Ascending aorta (tissue), 2 donors: ENCODE results near the gene UTF1. TPM values are rescaled to one million over a fixed set of nuclear protein-coding genes. Genes with fewer than 3 reads are reported as not detected.
"Not testable (repeated sequence)": the region's sequence is repeated elsewhere in the genome, so short reads cannot be mapped to it uniquely, and the experiment has no call there.

ENCODE experiments used
- DNase-seq, 2 donors: peaks; one replicate each; pipeline ENCODE4 v3.0.0-alpha.2; 2019; ENCODE audit warnings: low spot score in 2 of 2
- H3K27ac ChIP-seq, 2 donors: fragments of 200-600 bp; sonication (generic); one replicate each; pipeline ENCODE4 v1.5.1; 2016 to 2017; ENCODE audit warnings: mild to moderate bottlenecking in 1 of 2
- H3K27me3 ChIP-seq: fragments of 200-600 bp; sonication (generic); one replicate; pipeline ENCODE4 v1.5.1; 2017
- H3K36me3 ChIP-seq, 2 donors: fragments of 200-600 bp; sonication (generic); one replicate each; pipeline ENCODE4 v1.5.1; 2016
- H3K4me1 ChIP-seq, 2 donors: fragments of 200-600 bp; sonication (generic); one replicate each; pipeline ENCODE4 v1.5.1; 2016 to 2017; ENCODE audit warnings: mild to moderate bottlenecking in 1 of 2
- H3K4me3 ChIP-seq, 2 donors: fragments of 200-600 bp; sonication (generic); one replicate each; pipeline ENCODE4 v1.5.1; 2016 to 2017; ENCODE audit warnings: mild to moderate bottlenecking in 1 of 2
- H3K9me3 ChIP-seq, 2 donors: fragments of 200-600 bp; sonication (generic); one replicate each; pipeline ENCODE4 v1.5.1; 2016
- intact Hi-C: fragments of 100-400 bp; cut with DNase I; formaldehyde crosslinking; loops from one replicate; pipeline ENCODE4 v1.15.1; 2023
- total RNA-seq: library from RNA; depleted of rRNA; stranded (reverse); fragments of >200 nt; gene quantifications from one replicate; pipeline ENCODE4 v1.1.0, GENCODE V29; 2016
- TF ChIP-seq, protein P1 (sequence below), 3 experiments: fragments of 200-600 bp in 2 of 3; fragments of 450-650 bp in 1 of 3; sonication (generic) in 2 of 3; IDR thresholded peaks; one replicate each; pipeline ENCODE4 v1.5.1; 2016 to 2019; ENCODE audit warnings: antibody characterized with exemption in 3 of 3, mild to moderate bottlenecking in 1 of 3, moderate library complexity in 1 of 3

The UTF1 gene
- total RNA-seq, 1 donor from 2014 or later, result not detected

- intact Hi-C loops, result loop anchor here (5.0 kb wide), 2 partner anchors 113 to 128 kb away; partner anchors contain the start of genes MTG1 and PAOX
- peaks cover 0 to 11% of the 10 kb centered on the region in 2 donors for H3K4me1 ChIP-seq
- H3K4me3 ChIP-seq, result no peak overlapping the region
- H3K27ac ChIP-seq, result no peak overlapping the region
- no peaks in the 10 kb centered on the region for H3K27me3 ChIP-seq
- TF ChIP-seq, protein P1, sequence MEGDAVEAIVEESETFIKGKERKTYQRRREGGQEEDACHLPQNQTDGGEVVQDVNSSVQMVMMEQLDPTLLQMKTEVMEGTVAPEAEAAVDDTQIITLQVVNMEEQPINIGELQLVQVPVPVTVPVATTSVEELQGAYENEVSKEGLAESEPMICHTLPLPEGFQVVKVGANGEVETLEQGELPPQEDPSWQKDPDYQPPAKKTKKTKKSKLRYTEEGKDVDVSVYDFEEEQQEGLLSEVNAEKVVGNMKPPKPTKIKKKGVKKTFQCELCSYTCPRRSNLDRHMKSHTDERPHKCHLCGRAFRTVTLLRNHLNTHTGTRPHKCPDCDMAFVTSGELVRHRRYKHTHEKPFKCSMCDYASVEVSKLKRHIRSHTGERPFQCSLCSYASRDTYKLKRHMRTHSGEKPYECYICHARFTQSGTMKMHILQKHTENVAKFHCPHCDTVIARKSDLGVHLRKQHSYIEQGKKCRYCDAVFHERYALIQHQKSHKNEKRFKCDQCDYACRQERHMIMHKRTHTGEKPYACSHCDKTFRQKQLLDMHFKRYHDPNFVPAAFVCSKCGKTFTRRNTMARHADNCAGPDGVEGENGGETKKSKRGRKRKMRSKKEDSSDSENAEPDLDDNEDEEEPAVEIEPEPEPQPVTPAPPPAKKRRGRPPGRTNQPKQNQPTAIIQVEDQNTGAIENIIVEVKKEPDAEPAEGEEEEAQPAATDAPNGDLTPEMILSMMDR (IDR thresholded peaks at IDR 0.05), result no peak
- no peaks in the 10 kb centered on the region for H3K36me3 ChIP-seq
- H3K9me3 ChIP-seq, result no peaks in the 10 kb centered on the region
- no peak for DNase-seq
Measured at GRCh38 chr10:133264461-133264860, 34.4 kb downstream of the UTF1 start.

GRCh38 chr10:133265052-133265451 lies 35.0 kb downstream of the UTF1 start:
- H3K36me3 ChIP-seq, intact Hi-C loops, H3K4me3 ChIP-seq, H3K4me1 ChIP-seq, H3K27me3 ChIP-seq, H3K27ac ChIP-seq, H3K9me3 ChIP-seq, DNase-seq: not testable (repeated sequence)

DNA sequence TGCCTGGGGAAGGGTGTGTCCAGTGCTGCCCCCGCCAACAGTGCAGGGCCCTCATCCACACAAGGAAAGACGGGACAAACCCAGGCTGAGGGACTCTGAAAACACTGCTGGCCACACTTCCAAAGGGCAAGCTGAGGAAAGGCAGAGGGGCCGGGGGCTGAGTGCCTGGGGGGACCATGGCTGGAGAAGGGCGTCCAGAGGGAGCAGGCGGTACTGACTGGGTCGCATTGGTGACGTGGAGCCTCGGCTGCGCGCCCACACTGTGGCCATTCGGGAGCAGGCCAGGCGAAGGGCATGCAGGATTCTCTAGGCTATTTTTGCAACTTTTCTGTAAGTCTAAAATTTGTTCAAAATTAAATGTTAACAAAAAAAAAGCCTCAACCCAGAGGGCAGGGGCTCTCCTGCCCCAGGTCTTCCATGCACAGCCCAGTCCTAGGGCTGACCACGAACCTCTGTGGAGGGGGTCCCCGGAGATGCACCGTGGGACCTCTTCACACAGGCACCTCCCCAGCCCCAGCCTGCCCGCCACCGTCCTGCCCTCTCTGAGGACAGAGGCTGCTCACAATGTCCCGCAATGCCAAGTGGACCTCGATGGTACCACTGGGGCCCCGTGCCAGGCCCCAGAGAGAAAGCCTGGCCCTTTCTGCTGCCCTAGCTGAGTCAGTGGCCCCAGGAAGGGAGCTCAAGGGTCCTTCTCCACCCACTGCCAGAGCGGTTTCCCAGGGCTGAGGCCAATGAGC lies 36.2 kb downstream of the UTF1 start:
- H3K27me3 ChIP-seq, result no peaks in the 10 kb centered on the region
- H3K4me1 ChIP-seq, result peaks cover 0 to 6% of the 10 kb centered on the region in 2 donors
- H3K36me3 ChIP-seq, result peaks cover 0 to 13% of the 10 kb centered on the region in 2 donors
- H3K27ac ChIP-seq, result no peak overlapping the region
- H3K9me3 ChIP-seq, result no peaks in the 10 kb centered on the region
- TF ChIP-seq, protein P1 (IDR thresholded peaks at IDR 0.05), result no peak
- H3K4me3 ChIP-seq, result no peak overlapping the region
- intact Hi-C loops, result no loop called here
- no peak for DNase-seq

DNA sequence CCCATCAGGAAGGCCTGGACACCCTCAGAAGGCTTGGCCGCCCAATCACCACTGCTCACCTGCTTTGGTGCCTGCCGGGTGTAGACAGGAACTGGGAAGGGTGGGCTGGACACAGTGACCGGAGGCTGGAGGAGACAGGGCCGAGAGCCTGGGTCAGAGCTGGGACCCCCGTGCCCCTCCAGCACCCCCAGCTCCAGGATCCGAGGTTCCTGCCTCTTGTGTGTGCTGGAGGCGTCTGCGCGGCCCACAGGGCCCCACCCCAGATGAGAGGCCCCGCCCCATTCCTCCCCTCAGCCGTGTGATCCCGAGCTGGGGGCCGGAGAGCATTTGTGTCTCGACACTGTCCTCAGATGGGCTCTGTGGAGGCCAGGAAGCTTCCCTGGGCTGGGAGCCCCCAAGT lies 37.3 kb downstream of the UTF1 start:
- DNase-seq, result no peak
- TF ChIP-seq, protein P1 (IDR thresholded peaks at IDR 0.05), result no peak
- no peak overlapping the region for H3K27ac ChIP-seq
- intact Hi-C loops, result no loop called here
- H3K4me1 ChIP-seq, result peaks cover 0 to 5% of the 10 kb centered on the region in 2 donors
- no peaks in the 10 kb centered on the region for H3K27me3 ChIP-seq
- H3K4me3 ChIP-seq, result no peak overlapping the region
- H3K36me3 ChIP-seq, result peaks cover 0 to 15% of the 10 kb centered on the region in 2 donors
- H3K9me3 ChIP-seq, result no peaks in the 10 kb centered on the region

DNA sequence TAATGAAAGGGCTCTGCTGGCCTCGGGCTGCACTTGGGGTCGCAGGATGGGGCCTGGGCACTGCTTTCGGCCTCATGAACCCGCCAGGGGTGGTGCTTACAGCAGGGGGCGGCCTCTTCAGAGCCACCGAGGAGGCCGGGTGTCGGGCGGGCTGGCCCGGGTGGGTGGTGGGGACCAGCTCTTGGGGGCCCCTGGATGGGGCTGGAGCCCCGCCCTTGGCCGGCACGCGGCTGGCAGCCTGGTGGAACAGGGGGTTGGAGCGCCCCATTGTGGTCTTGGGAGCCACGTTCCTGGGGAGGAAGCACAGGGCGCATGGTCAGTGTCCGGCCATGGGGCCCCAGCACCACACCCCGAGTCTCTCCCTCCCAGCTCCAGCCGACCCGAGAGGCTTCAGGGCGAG lies 37.8 kb downstream of the UTF1 start:
- Histone ChIP-seq H3K36me3 (peaks cover 0 to 15% of the 10 kb centered on the region in 2 donors), H3K27ac (no peak overlapping the region), H3K4me1 (peaks cover 0 to under 1% of the 10 kb centered on the region in 2 donors), H3K4me3 (no peak overlapping the region), H3K27me3 (no peaks in the 10 kb centered on the region), H3K9me3 (no peaks in the 10 kb centered on the region)
- intact Hi-C loops, result no loop called here
- TF ChIP-seq, protein P1 (IDR thresholded peaks at IDR 0.05), result no peak
- DNase-seq, result no peak

GRCh38 chr10:133268532-133268931 lies 38.5 kb downstream of the UTF1 start:
- DNase-seq, result no peak
- Histone ChIP-seq H3K9me3 (no peaks in the 10 kb centered on the region), H3K27me3 (no peaks in the 10 kb centered on the region), H3K4me1 (no peaks in the 10 kb centered on the region), H3K4me3 (no peak overlapping the region), H3K27ac (no peak overlapping the region), H3K36me3 (peaks cover 0 to 15% of the 10 kb centered on the region in 2 donors)
- TF ChIP-seq, protein P1 (IDR thresholded peaks at IDR 0.05), result no peak
- intact Hi-C loops, result no loop called here
